Left lung (tissue), 10 donors: ENCODE data around the gene NPAS2. TPM values are rescaled to one million over a fixed set of nuclear protein-coding genes. Genes with fewer than 3 reads are reported as not detected.
A peak's percentile ranks its signal among the peaks of the same experiment; 100 is the strongest.

ENCODE experiments used
- ATAC-seq: fragments of 200-7000 bp; cut with Tn5 transposase; one replicate; pipeline ENCODE4 v1.9.1; 2020; ENCODE audit warnings: moderate library complexity
- DNase-seq, 4 donors: peaks; one replicate each; pipeline ENCODE4 v3.0.0-alpha.2; 2013 to 2020
- H3K27ac ChIP-seq, 2 donors: fragments of 200-600 bp; sonication (generic) in 1 of 2; one replicate each; pipeline versions ENCODE4 v1.5.0 to v1.8.0; 2020 to 2021
- H3K27me3 ChIP-seq, 2 donors: fragments of 200-600 bp; sonication (generic) in 1 of 2; one replicate each; pipeline versions ENCODE4 v1.5.0 to v1.8.0; 2020 to 2021
- H3K36me3 ChIP-seq, 2 donors: fragments of 200-600 bp; sonication (generic) in 1 of 2; one replicate each; pipeline versions ENCODE4 v1.5.0 to v1.8.0; 2020 to 2021
- H3K4me1 ChIP-seq, 2 donors: fragments of 200-600 bp; one replicate each; pipeline ENCODE4 v1.8.0; 2021
- H3K4me3 ChIP-seq, 2 donors: fragments of 200-600 bp; sonication (generic) in 1 of 2; one replicate each; pipeline versions ENCODE4 v1.5.0 to v1.8.0; 2020 to 2021; ENCODE audit warnings: mild to moderate bottlenecking in 1 of 2
- H3K9me3 ChIP-seq, 2 donors: fragments of 200-600 bp; sonication (generic) in 1 of 2; one replicate each; pipeline versions ENCODE4 v1.5.0 to v1.8.0; 2020 to 2021
- intact Hi-C, 2 donors: fragments of 100-400 bp; cut with DNase I; formaldehyde crosslinking; loops; one replicate each; pipeline versions ENCODE4 v1.11.2 to v1.14.2; 2022
- polyA plus RNA-seq, 6 donors: library from polyadenylated mRNA; unstranded; fragments of 120-200 nt; gene quantifications; one replicate each; pipeline ENCODE4 v1.2.1, GENCODE V29; 2013; ENCODE audit not compliant: insufficient read length in 6 of 6
- total RNA-seq, 2 donors: library from RNA; stranded (reverse); fragmentation: NEBNext Ultra II Directional; extraction: Animal tissue kit (Norgen Biotek cat#: 25700); gene quantifications; one replicate each; pipeline ENCODE4 v1.2.1, GENCODE V29; 2021
- TF ChIP-seq, protein P1 (sequence below), 2 donors: fragments of 200-600 bp; sonication (generic) in 1 of 2; IDR thresholded peaks; one replicate each; pipeline versions ENCODE4 v1.5.0 to v1.8.0; 2021; ENCODE audit warnings: antibody characterized with exemption in 2 of 2
- donor health status: DM: no; HTN: yes; CAD: no.
- donor health status: DM: no; HTN: no; CAD: no.

Gene NPAS2
- total and polyA plus RNA-seq, 8 donors: 18.8 to 40.2 (median 35.0) TPM

DNA sequence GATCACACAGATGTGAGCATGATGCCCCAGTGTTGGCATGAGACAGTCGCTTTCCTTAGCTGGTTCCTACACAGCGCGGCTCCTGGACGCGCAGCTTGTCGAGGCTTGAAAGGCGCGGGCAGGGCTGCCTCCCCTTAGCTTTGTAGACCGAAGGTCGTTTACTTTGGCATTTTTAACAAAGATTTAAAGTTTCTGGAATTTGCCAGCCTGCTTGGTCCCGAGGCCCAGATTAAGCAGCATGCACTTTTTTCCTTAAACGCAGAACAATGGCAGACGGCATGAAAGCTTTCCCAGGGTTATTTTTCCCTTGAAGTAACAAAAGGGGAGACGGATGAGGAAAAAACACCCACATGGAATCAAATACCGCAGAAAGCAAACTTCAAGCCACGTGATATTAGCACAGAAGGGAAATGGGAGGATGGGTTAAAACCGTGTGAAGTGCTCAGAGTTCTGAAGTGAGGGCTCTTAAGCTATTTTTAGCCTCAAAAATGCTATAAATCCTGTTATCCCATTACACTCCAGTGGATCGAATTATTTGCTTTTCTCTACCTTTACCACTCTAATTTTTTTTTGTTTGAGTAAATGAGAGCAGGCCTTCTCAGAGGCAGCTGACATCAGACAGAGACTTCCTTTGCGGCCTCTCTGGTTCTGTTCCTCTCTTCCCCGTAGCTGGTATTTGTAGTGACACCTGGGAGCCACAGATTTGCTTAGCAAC, 55.7 kb downstream of the NPAS2 start:
- intact Hi-C loops: no loop called here

DNA sequence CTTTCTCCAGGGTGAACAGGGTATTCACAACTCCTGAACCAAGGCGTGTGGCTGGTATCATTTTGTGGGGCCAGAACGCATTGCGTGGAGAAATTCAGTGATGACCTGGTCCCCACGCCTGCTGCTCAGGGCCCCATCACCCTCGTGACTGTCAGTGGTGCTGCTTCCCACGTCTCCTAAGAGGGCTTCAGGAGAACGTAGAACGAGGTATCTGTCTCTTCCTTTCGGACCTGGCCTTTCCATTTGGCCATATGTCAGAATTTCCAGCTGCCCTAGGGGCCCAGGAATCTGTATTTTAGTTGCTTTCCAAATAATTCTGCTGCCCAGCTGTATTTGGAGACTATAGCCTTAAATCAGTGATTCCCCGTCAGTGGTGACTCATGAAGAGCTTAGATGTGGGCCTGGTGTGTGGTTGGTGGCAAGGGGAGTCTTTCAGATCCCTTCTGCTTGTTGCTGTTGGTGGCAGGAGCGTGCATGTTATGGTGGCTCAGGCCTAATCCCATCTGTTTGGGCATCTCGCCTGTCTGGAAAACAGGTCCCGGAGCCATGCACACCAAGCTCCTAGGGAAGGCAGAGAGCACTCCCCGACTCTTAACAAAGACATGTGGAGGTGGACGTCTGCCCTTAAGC, 56.4 kb downstream of the NPAS2 start:
- DNase-seq (no peak), ATAC-seq (no peak)
- no peaks in the 10 kb centered on the region for H3K36me3 ChIP-seq
- TF ChIP-seq, protein P1, sequence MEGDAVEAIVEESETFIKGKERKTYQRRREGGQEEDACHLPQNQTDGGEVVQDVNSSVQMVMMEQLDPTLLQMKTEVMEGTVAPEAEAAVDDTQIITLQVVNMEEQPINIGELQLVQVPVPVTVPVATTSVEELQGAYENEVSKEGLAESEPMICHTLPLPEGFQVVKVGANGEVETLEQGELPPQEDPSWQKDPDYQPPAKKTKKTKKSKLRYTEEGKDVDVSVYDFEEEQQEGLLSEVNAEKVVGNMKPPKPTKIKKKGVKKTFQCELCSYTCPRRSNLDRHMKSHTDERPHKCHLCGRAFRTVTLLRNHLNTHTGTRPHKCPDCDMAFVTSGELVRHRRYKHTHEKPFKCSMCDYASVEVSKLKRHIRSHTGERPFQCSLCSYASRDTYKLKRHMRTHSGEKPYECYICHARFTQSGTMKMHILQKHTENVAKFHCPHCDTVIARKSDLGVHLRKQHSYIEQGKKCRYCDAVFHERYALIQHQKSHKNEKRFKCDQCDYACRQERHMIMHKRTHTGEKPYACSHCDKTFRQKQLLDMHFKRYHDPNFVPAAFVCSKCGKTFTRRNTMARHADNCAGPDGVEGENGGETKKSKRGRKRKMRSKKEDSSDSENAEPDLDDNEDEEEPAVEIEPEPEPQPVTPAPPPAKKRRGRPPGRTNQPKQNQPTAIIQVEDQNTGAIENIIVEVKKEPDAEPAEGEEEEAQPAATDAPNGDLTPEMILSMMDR (IDR thresholded peaks at IDR 0.05): no peak
- H3K4me3 ChIP-seq: no peak overlapping the region
- no peaks in the 10 kb centered on the region for H3K9me3 ChIP-seq
- intact Hi-C loops: no loop called here
- no peaks in the 10 kb centered on the region for H3K27me3 ChIP-seq
- H3K4me1 ChIP-seq: peaks cover 2 to 7% of the 10 kb centered on the region in 2 donors
- H3K27ac ChIP-seq: peak overlapping the region in 1 of 2 donors; percentile 62

More for the DNA sequence above, 55.7 kb downstream of the NPAS2 start:
- H3K27ac ChIP-seq: peak overlapping the region in 1 of 2 donors; percentile 62
- H3K36me3 ChIP-seq: no peaks in the 10 kb centered on the region
- no peak overlapping the region for H3K4me3 ChIP-seq
- H3K4me1 ChIP-seq: peaks cover 0 to 7% of the 10 kb centered on the region in 2 donors
- H3K9me3 ChIP-seq: no peaks in the 10 kb centered on the region
- TF ChIP-seq, protein P1 (IDR thresholded peaks at IDR 0.05): no peak
- H3K27me3 ChIP-seq: no peaks in the 10 kb centered on the region
- ATAC-seq: peak; percentile 78
- DNase-seq: peak in 2 of 4 donors; percentile 40 to 77

DNA sequence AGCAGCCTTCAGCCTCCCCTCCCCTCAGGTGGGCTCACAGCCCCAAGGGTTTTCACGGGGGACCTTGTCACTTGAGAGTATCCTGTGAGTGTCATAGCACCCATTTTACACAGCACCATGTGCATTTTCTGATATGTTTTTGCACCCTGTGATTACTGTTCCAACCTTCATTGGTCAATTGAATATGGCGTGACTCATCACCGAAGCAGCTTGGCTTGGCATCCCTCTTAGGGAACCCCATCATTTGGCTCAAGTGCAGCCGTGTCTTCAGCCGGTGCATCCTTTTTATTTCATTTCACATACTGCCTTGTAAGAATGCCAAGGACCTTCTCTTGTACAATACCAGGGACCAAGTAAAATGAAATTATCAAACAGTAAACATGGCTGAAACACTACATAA, 57.6 kb downstream of the NPAS2 start:
- H3K36me3 ChIP-seq: no peaks in the 10 kb centered on the region
- no peak overlapping the region for H3K4me3 ChIP-seq
- H3K9me3 ChIP-seq: no peaks in the 10 kb centered on the region
- H3K27me3 ChIP-seq: no peaks in the 10 kb centered on the region
- ATAC-seq: no peak
- TF ChIP-seq, protein P1 (IDR thresholded peaks at IDR 0.05): no peak
- no peak for DNase-seq
- peaks cover 2 to 7% of the 10 kb centered on the region in 2 donors for H3K4me1 ChIP-seq
- intact Hi-C loops: no loop called here
- no peak overlapping the region for H3K27ac ChIP-seq

DNA sequence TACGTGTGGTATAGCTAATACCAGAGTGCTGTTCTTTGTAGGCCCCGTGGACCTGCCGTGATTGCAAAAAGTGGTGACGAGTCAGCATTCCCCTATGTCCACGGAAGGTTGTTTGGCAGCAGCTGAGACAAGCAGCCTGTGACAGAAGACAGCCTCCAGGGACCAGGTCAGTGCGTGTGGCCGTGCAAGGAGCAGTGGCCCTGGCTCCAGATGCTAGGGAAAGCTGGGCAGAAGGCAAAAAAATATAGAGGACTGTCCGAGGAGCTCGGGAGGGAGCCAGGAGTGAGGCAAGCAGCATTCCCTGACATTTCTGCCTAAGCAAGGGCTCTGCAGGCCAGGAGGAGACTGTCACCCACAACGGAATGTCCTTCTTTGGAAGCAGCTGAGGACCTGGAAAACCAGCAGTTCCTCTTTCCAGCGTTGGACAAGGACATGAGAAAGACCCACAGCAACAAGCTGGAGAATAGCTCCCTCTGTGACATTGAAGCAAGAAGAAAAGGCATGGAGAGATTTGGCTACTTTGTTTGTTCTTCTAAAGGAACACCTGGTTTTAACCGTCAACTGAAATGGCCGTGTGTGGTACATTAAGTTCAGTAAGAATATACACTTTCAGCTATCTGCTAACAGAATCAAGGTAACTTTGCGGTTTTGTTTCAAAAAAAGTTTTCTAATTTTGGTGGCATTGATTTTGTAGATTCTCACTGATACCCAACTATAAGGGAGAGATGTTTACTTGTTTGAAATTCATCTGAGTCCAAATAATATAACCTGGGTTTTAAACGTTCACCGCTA, 58.3 kb downstream of the NPAS2 start:
- intact Hi-C loops: no loop called here
- H3K4me3 ChIP-seq: no peak overlapping the region
- H3K27ac ChIP-seq: no peak overlapping the region
- H3K4me1 ChIP-seq: peaks cover 2 to 7% of the 10 kb centered on the region in 2 donors
- DNase-seq (no peak), ATAC-seq (no peak)
- no peaks in the 10 kb centered on the region for H3K36me3 ChIP-seq
- TF ChIP-seq, protein P1 (IDR thresholded peaks at IDR 0.05): no peak
- H3K27me3 ChIP-seq: no peaks in the 10 kb centered on the region
- H3K9me3 ChIP-seq: no peaks in the 10 kb centered on the region

DNA sequence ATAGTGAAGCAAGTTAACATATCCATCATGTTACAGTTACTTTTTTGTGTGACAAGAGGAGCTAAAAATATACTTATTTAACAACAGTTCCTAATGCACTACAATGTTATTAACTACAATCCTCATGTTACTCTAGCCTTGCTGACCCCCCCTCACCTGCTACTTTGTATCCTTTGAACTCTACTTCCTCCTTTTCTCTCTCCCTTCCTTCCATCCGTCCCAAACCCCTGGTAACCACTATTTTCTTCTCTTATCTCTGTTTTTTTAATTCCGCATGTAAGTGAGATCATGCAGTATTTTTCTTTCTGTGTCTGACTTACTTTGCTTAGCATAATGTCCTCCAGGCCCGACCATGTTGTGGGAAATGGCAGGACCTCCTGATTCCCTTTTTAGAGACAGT, 59.4 kb downstream of the NPAS2 start:
- TF ChIP-seq, protein P1 (IDR thresholded peaks at IDR 0.05): no peak
- ATAC-seq (no peak), DNase-seq (no peak)
- H3K4me3 ChIP-seq: no peak overlapping the region
- no peaks in the 10 kb centered on the region for H3K36me3 ChIP-seq
- H3K9me3 ChIP-seq: no peaks in the 10 kb centered on the region
- peaks cover 11% of the 10 kb centered on the region in 2 donors for H3K4me1 ChIP-seq
- intact Hi-C loops: no loop called here
- no peak overlapping the region for H3K27ac ChIP-seq
- no peaks in the 10 kb centered on the region for H3K27me3 ChIP-seq
